Subcutaneous adipose tissue (tissue), 4 donors: ENCODE measurements around the gene CNTNAP2. TPM values are rescaled to one million over a fixed set of nuclear protein-coding genes. Genes with fewer than 3 reads are reported as not detected.

Source experiments
- CTCF ChIP-seq: fragments of 450-650 bp; IDR thresholded peaks from one replicate; pipeline ENCODE4 v1.5.1; 2016; ENCODE audit warnings: low read depth, mild to moderate bottlenecking, control low read depth, antibody characterized with exemption, moderate library complexity
- total RNA-seq, 4 donors: library from RNA; depleted of rRNA; stranded (reverse); fragments of >200 nt; gene quantifications; one replicate each; pipeline ENCODE4 v1.1.0, GENCODE V29; 2016

The CNTNAP2 gene
- total RNA-seq, 4 donors from 2014 or later = not detected

DNA sequence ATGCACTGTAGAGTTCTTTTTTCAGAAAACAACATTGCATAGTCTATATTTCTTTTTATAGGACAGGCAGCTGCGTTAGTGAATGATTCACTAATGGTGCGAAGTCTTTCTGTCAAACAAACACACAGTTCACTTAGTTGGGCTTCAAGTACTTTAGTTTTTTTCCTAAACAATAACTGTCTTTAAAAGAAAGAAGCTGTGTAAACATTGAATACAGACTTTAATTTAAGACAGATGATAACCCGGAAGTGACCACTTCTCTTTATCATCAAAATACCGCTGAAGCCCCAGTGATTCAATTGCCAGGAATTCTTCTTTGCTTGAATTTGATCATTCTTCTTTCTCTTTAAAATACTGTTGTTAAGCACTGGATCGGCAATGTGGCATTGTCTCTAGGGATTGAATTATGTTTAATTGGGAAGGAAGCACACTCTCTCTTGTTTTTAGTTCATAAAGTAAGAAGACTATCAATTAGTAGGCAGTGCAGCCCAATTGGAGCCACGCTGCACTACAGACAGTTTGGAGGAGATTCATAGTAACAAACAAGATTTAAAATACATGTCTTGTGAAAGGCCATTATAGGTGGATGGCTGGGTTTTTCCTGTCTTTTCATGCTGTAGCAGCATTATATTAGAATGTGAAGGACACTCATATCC lies 30.4 kb downstream of the CNTNAP2 start:
- no peak for TF ChIP-seq CTCF

DNA sequence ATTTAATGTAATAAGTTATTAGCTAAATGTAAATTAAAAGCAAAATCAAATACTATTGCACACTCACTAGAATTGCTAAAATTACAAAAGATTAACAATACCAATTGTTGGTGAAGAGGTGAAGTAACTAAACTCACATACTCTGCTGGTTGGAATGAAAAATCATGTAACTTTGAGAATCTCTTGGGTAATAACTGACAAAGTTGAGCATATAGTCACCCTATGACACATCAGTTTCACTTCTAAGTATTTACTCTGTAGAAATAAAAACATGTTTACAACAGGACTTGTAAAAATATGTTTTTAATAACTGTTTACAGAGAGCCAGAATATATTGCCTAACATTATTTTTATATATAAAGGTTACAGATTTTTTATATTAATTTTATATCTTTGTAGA lies 33.6 kb downstream of the CNTNAP2 start:
- no peak for TF ChIP-seq CTCF

- TF ChIP-seq CTCF = no peak
Measured at GRCh38 chr7:146172112-146172511, 55.5 kb downstream of the CNTNAP2 start.

- no peak for TF ChIP-seq CTCF
Measured at GRCh38 chr7:146175716-146176115, 59.1 kb downstream of the CNTNAP2 start.

- TF ChIP-seq CTCF = no peak
Measured at GRCh38 chr7:146176860-146177259, 60.3 kb downstream of the CNTNAP2 start.

DNA sequence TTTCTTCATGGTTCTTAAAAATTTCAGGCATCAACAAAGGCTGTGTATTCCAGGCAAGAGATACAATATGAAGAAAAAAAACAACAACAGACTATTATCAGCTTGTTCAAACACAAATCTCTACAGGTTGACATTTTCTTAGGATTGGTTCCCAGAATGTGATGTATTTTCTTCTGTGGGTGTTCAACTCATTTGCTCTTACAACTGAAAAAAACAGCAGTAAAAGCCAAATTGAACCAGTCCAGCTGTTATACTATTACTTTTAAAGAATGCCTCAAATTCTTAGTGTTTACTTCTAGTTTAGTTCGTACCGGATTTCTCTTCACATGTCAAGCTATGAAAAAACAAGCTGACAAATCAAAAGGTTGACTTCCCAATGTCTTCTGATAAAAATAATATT lies 60.7 kb downstream of the CNTNAP2 start:
- no peak for TF ChIP-seq CTCF

GRCh38 chr7:146185844-146186243 lies 69.2 kb downstream of the CNTNAP2 start:
- TF ChIP-seq CTCF = no peak
